ENCODE data around the gene IFT88.

- no peak for TF ChIP-seq CTCF (IDR thresholded peaks at IDR 0.05; ENCODE audit: insufficient read depth, low read length, poor library complexity, severe bottlenecking)
- no peak for TF ChIP-seq EZH2phosphoT487 (conservative IDR thresholded peaks at IDR 0.05; ENCODE audit: low read length)
These were observed 1.7 kb upstream of the IFT88 start for GRCh38 chr13:20565115-20565736.

Data from SU-DHL-6 (cell line).